GM18499 (cell line): ENCODE data around the gene ZDHHC14.

Experiments used
- ATAC-seq: cut with Tn5 transposase; IDR thresholded peaks from one replicate; pipeline ENCODE4 v1.9.1; 2021; ENCODE audit warnings: moderate number of reproducible peaks; ENCODE audit not compliant: insufficient read depth, unreplicated experiment

Gene ZDHHC14

DNA sequence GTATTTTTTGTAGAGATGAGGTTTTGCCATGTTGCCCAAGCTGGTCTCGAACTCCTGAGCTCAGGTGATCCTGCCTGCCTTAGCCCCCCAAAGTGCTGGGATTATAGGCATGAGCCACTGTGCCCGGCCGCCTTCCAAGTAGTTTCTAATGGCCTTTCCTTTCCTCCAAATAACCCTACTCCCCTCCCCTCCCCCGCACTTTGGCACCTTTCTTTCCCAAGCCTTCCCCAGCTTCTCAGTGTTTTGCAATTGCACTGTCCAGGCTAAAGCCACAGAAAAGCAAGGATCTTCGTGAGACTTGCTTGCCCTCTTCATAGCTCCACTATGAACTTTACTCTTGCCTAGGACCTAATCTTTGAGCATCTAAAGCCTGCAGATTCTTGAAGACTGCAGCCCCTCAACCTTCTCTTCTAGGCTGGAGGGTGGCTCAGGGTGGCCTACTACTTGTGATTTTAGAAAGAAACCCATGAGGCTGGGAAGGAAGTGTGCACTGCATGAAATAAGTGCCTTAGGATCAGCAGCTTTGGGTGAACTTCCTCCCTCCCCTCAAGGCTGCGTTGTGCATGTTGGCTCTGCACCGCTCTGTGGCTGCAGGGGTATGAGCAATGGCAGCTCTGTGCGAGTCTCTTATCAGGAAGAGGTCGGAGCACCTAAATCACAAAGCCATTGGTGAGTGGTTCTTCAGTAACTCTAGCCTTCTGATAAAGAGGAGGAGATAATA is 289.6 kb downstream of the ZDHHC14 start:
- ATAC-seq = no peak

DNA sequence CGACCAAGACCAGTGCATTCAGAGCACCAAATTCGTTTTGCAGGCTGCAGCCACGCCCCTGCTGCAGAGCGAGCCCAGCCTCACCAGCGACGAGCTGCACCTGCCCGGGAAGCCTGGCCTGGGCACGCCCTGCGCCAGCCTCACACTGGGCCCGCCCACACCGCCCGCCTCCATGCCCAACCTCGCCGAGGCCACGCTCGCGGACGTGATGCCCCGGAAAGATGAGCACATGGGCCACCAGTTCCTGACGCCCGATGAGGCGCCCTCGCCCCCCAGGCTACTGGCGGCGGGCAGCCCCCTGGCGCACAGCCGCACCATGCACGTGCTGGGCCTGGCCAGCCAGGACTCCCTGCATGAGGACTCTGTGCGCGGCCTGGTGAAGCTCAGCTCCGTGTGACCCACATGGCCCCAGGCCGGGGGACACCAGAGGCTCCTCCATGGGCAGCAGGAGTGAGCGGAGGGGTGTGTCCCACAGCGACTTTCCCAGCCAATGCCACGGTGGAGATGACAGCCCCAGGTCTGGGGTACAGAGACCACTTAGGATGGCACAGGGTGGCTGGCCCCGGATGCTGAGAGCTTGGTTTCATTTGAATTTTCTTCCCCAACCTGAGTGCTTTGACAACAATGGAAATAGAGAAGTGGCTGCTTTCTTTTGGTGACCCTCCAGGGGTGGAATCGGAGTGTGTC is 291.9 kb downstream of the ZDHHC14 start:
- no peak for ATAC-seq

DNA sequence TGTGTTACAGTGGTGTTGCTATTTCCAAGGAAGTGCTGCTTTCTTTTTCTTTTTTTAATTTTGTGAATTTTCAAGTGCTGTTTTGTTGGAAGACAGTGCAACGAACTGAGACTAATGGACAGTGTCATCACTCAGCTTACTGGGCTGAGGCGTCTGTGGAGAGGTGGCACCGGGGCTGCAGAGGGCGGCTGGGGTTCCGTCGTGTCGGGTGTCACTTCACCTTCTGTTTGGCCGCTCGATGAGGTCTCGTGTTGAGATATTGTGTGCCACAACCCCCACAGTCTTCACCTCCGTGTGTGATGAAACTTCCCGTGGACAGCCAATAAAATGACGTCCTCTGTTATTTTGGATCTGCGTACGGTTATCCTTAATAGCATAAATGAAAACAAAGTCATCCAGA is 292.6 kb downstream of the ZDHHC14 start:
- no peak for ATAC-seq

DNA sequence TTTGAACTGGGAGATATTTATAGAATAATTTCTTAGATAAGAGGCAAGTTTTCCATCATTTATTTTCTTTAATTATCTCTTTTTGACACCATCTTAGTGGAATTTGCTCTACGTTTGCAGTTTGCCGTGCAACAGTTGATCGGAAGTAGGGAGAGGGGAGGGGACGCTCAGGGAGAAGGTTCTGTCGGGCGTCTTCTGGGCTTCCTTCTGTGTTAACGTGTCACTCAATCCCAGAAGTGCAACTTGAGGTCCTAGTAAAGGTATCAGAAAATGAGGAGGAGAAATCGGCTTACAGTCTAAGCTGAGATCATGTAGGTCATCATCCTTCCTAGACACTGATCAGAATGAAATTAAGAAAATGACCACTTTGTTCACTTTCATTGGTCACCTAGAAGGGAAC is 293.1 kb downstream of the ZDHHC14 start:
- ATAC-seq = no peak

DNA sequence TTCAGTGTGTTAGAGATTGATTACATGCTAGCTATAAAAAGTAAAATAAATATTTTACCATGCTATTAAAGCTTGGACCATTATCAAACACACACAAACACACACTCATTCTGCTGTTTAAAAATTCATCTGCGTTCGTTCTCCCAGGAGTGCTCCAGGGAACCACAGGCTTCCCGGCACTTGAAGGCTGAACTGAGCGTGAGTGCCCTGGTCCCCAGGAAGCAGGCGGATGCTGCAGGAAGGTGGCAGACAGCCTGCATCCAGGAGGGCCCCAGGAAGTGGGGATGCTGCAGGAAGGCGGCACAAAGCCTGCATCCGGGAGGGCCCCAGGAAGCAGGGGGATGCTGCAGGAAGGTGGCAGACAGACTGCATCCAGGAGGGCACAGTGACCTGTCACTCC is 294.8 kb downstream of the ZDHHC14 start:
- no peak for ATAC-seq

DNA sequence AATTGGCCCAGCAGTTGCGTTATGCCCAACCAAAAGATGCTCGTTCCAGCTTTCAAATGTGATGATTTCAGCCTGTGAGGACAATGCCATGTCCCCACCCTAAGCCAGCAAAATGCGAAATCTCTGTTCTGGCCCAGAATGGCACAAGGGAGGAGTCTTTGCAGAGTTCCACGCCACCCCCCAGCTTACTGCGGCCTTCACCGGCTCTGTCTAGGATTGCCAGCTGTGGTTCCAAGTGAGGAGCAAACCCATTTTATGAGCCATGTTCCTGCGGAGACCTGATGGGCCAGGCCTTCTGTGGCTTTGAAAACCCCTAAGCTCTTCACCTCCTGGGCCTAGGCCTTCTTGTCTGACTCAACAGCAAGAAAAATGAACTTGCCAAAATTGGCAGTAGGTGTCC is 295.3 kb downstream of the ZDHHC14 start:
- no peak for ATAC-seq

DNA sequence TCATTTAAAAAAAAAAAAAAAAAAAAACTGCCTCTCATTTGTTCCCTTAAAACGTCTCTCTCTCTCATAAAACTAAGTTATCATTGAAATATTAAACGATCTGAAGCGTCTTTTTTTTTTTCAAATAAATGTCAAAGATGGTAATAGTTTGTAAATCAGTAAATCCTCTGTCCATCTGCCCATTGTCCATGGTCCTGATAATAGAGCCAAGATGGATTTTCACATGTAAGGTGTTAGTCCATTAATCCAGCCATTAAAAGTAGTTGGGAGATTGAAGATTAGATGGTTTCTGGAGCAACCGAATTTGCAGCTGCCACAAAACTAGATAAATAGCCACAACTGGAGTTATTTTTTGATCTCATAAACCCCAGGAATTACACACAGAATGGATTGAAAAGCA is 296.2 kb downstream of the ZDHHC14 start:
- no peak for ATAC-seq

DNA sequence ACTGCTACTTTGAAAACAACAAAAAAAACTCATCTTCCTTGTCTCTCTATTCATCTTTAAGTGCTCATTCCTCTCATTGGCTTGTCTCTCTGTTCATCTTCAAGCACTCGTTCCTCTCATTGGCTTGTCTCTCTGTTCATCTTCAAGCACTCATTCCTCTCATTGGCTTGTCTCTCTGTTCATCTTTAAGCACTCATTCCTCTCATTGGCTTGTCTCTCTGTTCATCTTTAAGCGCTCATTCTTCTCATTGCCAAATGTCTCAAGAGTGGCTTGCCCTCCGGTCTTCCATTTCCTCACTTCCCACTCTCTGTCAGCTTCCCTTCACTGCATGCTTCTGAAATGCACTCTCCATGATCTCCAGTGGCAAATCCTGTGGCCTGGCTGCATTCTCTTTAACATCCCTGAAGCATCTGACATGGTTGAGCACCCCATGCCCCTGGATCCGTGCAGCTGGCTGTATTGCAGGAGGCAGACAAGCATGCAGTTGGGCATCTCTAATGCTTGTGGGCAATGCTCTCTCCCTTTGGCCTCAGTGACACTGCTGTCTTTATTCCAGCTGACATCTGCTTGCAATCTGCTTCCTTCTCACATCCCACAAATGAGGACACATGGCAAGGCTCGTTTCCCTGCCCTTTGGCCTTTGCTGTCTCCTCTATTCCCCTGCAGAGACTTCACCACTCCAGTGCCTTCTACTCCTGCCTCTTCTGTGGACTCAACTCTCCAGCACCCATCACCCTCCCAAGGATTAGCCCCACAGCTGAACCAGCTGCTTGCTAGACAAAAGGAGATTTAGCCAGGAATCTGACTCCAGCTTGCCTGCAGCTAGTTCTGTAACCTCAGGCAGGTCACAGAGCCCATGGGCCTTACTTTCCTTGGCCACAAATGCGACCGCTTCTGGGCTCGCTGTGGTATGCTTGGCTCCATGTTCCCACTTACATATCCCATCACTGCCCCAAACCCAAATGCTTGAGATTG is 298.9 kb downstream of the ZDHHC14 start:
- ATAC-seq = no peak

DNA sequence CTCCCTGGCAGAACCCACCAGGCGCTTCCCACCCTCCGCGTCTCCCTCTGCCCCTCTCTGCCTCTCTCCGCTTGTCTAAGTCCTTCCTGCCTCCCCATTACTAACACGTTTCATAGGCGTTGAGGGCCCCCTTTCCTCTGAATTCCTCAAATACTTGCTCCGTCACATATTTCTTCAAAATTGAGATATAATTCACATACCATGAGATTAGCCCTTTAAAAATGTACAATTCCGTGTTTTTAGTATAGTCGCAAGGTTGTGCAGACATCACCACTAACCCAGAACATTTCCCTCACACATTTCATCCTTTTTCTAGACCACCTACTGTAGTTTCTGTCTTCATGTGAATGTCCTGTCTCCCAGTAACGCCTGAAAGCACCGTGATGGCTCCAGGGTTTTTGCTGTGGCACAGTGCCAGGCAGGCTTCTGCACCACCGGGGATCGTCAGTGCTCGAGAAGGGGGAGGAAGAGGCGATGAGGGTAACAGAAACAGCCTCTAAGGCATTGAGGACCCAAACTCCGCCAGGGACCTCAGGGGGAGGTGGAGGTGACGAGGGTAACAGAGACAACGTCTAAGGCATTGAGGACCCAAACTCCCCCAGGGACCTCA is 300.2 kb downstream of the ZDHHC14 start:
- ATAC-seq = no peak

DNA sequence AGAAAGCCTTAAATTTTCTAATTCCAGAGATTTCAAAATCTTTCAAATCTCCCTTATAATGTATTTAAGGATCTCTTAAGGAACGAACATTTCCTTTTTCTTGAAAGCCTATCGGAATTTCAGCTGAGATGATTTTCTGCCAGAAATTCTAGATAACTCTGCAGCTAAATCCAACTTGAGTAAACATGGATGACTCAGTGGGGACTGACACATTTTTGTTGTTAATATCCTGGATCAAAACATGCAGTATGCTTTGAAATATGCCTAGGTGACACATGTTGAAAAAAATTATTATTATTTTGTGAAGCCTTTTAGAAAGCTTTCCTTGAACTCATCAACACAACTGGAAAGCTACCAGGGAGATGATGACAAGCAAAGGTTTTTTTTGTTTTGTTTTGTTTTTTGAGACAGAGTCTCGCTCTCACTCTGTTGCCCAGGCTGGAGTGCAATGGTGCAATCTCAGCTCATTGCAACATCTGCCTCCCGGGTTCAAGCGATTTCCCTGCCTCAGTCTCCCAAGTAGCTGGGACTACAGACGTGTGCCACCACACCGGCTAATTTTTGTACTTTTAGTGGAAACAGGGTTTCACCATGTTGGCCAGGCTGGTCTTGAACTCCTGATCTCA is 302.0 kb downstream of the ZDHHC14 start:
- ATAC-seq = no peak

DNA sequence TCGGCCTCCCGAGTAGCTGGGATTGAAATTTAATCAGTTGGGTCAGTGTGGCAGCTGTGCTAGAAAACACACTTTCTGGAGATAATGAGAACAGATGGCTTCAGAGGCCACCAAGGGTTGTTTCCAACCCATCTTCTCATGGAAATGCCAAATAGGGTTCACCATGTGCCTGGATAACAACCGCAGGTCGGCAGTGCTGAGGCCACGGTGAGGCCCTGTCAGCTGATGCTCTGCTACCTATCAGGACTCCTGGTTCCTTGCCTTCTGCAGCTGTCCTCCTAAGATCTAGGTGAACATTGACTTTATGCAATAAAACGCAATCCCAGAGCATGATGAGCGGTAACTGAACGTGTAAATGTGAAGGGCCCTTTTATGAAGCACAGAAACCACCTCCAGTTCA is 302.7 kb downstream of the ZDHHC14 start:
- ATAC-seq = no peak

DNA sequence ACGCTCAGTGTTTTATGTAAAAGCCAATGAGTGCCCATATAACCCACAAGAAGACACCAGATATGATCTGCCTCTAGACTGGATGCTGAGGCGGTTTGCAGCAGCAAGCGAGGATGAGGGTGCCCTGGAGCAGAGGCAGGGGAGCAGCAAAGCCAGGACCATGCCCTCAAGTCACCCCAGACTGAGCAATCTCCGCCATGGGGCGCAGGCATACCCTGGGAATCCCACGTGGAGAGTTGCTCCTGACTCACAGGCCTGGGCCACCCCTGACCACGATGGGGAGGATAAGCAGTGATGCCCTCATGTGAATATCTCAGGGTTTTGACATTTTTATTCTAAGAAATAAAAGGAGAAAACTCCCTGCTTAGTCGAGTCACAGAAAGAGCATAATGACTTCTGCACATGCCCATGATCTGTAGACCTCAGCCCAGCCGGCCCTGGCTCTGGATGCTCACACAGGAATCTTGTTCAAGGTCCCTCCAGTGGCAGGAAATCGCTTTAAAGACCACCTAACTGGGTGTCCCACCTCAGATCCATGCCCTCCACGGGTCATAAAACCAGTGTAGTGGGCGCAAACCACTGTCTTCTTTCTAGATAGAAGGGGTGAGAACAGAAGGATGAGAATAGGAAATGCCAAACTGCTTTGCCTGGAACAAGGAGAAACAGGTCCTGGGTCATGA is 303.8 kb downstream of the ZDHHC14 start:
- ATAC-seq = no peak

DNA sequence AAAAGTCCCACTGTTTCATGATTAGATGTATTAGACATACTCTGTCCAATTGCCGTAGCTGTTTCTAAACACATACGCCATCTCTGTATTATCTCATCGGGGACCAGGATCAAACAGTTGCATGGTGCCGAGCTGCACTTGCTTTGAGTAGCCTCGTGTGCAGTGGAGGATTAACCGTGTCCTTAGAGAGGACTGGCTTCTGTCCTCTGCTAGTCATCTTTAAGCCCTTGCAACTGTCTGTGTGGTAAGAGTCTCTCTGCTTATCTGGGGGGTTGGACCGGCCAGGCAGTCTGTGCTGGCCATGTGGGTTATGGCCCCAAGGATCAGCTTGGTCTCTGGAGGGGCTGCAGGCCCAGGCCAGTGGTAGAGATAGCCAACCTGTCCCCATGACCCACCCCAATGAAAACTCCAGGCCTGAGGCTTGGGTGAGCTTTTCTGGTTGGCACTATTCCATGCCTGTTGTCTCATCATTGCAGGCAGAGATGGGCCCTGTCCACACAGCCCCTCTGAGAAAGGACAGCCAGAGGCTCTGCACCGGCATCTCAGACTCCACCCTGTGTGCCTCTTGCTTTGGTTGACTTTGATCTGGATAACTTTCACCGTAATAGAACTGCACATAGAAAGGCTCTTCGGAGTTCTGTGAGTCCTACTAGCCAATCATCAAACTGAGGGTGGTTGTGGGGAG is 304.7 kb downstream of the ZDHHC14 start:
- ATAC-seq = no peak

DNA sequence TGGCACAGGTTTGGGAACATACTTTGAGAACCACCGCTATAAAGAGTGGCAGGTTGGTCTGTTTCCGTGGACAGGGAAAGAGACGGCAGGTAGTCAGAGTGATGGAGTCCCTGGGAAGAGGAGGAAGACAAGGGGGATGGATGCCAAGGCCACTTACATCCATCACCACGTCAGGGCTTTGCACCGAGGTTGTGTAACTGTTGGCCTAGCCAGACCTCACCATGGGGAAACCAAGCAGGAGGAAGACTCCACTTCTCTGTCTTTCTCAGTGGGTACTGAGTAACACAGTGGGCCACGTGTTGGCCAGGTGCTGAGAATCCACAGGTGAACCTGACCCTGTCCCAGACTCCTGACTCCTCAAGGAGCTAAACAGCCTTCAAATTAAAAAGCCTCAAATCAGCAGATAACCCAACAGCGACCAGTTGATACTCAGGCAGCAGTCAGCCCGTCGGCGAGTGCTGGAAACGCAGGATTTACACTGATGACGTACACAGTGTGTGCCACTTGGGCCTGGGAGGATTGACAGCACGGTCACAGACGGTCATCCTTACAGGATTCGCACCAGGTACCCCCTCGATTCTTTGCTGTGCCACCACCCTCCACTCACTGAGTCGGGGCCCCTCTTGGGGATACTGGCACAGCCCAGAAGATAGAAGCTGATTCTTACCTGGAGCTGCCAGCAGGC is 307.4 kb downstream of the ZDHHC14 start:
- no peak for ATAC-seq

DNA sequence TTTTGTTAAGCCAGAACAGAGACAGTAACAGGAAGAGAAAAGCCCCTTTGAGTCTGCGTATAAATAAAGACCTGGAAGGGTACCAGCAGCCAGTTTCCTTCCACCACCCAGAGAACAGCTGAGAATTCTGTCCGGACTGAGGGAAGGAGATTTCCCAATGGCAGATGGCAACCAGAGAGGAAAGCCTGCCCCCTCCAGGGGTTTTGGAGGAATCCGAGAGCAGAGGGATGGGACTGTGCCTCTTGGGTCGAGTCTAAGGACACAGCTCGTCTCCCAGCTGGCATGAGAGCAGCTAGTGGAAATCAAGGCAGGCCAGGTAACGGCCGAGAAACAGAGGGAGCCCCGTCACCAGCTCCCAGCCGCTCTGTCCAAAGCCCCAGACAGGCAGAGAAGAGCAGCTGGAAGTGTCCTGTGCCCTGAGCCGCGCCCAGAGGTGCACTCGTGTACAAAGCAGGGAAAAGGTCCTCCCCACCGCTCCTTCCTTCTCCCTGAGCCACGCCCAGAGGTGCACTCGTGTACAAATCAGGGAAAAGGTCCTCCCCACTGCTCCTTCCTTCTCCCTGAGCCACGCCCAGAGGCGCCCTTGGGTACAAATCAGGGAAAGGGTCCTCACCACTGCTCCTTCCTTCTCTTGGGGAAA is 308.1 kb downstream of the ZDHHC14 start:
- ATAC-seq = no peak

DNA sequence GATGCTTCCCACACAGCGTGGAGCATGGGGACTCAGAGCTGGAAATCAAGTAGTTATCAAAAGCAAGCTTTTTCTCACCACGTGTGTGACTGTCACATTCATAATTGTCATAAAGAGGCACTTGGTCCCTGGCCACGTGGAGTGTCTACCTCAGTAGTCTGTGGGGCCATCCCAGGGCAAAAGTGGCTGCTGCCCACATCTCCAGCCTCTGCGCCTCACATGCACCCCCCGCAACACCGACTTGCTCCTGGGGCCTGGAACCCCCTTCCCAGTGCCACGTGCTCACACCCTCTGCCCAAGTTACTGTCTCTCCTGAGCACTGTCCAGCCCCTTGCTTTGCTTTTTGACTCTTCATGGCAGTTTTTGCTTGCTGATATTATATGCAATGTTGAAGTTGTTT is 308.9 kb downstream of the ZDHHC14 start:
- no peak for ATAC-seq

DNA sequence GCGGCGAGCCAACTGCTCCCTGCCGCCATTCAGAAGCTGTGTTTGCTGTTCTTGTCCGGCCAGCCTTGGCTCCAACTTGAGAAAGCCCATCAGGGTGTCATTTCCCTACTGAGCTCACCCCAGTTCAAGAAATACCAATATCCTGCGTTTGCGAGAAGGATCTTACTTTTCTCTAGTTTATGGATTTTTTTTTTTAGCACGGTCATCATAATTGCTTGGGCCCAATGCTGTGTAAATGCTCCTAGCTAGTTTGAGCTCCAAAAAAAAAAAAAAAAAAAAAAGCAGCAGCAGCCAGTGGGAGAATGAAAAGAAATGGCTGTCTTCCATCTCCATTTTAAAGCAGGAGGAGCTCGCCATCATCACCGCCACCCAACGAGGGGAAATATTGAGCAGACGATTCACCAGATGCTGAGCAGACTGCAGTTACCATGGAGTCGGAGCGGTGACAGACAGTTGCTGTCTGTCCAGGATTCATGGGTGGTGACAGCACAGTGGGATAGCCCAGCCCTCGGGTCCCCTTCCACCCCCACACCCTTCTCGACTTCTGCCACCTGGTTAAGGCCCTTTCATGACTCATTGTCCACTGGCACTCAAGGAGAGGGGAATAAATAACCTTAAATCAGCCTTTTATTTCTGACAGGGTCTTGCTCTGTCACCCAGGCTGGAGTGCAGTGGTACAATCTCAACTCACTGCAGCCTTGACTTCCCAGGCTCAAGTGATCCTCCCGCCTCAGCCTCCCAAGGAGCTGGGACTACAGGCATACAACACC is 309.6 kb downstream of the ZDHHC14 start:
- ATAC-seq = no peak
